ENCODE measurements around the gene TPPP.

GRCh38 chr5:663436-664342, 29.5 kb downstream of the TPPP start:
- TF ChIP-seq CTCF (IDR thresholded peaks at IDR 0.05 in 4 of 5, conservative IDR thresholded peaks at IDR 0.05 in 1 of 5) = no peak
- no peak for TF ChIP-seq POLR2A (IDR thresholded peaks at IDR 0.05)

Measured in gastrocnemius medialis (tissue), 4 donors.